HG03039 (cell line): Measurements from ENCODE around the gene DMPK.
A peak's percentile ranks its signal among the peaks of the same experiment; 100 is the strongest.

ENCODE experiments used
- ATAC-seq: cut with Tn5 transposase; IDR thresholded peaks from one replicate; pipeline ENCODE4 v1.9.1; 2021; ENCODE audit warnings: mild to moderate bottlenecking, moderate library complexity; ENCODE audit not compliant: unreplicated experiment

Gene DMPK

DNA sequence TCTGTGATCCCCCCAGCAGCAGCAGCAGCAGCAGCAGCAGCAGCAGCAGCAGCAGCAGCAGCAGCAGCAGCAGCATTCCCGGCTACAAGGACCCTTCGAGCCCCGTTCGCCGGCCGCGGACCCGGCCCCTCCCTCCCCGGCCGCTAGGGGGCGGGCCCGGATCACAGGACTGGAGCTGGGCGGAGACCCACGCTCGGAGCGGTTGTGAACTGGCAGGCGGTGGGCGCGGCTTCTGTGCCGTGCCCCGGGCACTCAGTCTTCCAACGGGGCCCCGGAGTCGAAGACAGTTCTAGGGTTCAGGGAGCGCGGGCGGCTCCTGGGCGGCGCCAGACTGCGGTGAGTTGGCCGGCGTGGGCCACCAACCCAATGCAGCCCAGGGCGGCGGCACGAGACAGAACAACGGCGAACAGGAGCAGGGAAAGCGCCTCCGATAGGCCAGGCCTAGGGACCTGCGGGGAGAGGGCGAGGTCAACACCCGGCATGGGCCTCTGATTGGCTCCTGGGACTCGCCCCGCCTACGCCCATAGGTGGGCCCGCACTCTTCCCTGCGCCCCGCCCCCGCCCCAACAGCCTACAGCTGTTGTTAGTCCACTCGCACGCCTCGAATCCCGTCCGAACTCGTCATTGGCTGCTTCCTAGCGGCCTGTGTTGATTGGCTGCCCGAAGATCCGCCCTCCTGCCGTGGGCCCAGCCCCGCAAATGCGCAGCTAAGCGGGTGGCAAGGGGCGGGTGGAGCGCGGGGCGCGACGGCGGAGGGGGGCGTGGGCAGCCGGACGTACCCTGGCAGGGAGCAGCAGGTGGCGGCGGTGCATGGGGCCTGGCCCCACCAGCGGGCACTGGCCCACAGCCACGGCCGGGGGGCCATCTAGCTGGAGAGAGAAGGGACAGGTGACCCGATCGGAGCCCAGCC lies 11.8 kb downstream of the DMPK start:
- ATAC-seq: peak; percentile 37

DNA sequence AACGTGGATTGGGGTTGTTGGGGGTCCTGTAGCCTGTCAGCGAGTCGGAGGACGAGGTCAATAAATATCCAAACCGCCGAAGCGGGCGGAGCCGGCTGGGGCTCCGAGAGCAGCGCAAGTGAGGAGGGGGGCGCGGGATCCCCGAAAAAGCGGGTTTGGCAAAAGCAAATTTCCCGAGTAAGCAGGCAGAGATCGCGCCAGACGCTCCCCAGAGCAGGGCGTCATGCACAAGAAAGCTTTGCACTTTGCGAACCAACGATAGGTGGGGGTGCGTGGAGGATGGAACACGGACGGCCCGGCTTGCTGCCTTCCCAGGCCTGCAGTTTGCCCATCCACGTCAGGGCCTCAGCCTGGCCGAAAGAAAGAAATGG lies 12.5 kb downstream of the DMPK start:
- peak; percentile 4 for ATAC-seq

DNA sequence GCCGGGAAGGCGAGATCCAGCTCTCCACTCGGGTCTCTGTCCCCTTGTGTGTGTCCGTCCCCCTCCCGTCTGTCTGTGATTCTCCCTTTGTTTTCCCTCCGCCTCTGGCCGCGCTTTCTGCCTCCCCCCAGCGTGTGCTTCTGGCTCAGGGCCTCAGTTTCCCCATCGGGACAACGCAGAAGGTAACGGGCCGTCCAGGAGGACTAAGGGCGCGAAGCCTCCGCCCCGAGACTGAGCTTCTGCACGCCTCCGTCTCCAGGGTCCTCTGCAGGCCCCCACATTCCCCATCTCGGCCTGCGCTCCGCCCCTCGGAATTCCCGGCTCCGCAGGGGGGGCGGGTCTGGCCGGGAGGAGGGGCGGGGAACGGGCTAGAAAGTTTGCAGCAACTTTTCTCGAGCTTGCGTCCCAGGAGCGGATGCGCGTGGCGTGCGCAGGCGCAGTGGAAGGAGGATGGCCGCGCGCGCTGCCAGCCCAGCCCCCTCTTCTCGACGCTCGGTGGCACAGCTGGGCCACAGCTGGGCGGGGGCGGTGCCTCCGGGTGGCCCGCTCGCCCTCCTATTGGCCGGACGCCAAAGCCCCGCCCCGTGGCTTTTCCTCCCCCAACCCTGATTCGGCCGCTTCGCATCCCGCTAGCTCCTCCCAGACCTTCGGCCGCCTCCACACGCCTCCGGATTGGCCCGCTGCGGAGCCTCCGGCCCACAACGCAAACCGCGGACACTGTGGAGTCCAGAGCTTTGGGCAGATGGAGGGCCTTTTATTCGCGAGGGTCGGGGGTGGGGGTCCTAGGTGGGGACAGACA lies 13.1 kb downstream of the DMPK start, which contains the start of gene SIX5:
TSS of gene SIX5 (minus strand) at position 269 of the 799 bp plus-strand sequence. CDS start 408 bp downstream, outside the sequence.
- peak; percentile 50 for ATAC-seq

DNA sequence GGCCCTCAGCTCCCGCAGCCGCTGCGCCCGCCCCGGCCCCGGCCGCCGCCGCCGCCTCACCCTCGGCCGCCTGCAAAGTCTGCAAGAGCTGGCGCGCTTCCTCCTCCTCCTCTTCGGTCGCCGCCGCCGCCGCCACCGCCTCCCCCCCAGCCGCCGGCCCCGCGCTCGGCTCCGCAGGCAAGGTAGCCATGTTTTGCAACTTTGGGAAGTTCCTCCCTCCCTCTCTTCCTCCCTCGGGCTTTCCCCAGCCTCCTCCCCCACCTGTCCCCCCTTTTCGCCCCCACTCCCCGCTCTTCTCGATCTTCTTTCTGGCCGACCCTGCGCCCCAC lies 13.7 kb downstream of the DMPK start:
- ATAC-seq: no peak

DNA sequence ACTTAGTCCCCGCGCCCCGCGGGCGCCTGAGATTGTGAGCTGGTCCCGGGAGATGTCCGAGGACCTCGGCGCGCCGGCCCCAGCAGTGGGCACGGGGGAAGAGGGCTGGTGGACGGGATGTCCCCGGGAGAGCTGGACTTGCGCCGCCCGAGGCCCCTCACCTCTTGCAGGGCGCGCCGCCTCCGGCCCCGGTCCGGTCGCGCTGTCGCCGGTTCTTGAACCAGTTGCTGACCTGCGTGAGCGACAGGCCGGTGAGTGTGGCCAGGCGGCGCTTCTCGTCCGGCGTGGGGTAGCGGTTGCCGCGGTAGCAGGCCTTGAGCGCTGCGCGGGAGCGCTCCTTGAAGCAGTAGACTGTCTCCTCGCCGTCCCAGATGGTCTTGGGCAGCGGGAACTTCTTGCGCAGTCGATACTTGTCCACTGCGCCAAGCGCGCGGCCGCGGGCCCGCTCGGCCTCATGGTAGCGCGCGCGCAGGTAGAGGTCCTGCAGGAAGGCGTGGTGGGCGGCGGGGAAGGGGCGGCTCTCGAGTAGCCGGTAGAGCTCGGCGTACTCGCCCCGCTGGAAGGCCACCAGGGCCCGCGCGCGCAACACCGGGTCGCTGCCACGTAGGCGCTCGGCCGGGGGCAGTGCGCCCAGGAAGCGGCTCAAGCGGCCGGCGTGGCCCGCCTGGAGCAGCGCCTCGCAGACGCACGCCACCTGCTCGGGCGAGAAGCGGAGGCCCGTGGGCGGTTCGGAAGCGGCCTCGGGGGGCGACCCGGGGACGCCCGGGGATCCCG lies 14.2 kb downstream of the DMPK start:
- ATAC-seq: no peak

DNA sequence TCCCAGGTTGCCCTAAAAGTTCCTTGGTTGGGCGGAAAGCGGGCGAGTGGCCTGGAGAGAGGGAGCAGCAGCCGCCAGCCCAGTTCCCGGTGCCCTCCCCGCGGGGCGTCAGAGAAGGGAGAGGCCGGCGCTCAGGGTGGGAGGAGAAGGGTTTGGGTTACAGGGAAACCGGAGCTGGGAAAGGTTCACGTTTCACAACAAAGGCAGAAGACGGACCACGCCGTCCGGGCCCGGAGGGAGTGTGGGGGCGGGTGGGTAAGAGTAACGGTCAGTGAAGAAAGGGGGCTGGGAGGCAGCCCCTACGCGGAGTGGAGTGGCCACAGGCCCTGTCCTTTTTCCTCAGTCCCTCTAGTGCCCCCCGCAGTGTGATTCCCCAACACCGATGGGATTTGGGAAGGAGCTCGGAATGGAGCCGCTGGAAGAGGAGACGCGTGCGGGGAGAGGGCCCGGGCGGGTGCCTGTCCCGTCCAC lies 14.8 kb downstream of the DMPK start:
- no peak for ATAC-seq

DNA sequence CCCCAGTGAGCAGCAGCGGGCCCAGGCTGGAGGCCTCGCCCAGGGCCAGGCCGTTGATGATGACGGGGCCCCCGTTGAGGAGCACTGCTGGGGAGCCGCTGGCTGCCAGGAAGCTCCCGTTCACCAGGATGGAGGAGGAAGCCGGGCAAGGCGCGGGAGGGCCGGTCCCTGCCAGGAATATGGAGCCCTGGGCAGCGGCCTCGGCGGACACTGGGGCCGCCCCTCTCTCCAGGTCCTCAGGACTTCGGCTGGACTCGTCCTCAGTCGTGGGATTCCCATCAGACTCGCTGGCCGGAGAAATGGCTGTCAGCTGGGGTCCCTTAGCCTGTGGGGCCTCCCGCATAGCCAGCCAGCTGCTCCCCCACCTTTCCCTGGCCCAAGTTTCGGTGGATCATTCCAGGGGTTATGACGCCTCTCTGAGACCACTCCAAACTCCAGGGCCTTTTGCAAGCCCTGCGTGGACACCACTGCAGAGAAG lies 15.4 kb downstream of the DMPK start:
- ATAC-seq: no peak

DNA sequence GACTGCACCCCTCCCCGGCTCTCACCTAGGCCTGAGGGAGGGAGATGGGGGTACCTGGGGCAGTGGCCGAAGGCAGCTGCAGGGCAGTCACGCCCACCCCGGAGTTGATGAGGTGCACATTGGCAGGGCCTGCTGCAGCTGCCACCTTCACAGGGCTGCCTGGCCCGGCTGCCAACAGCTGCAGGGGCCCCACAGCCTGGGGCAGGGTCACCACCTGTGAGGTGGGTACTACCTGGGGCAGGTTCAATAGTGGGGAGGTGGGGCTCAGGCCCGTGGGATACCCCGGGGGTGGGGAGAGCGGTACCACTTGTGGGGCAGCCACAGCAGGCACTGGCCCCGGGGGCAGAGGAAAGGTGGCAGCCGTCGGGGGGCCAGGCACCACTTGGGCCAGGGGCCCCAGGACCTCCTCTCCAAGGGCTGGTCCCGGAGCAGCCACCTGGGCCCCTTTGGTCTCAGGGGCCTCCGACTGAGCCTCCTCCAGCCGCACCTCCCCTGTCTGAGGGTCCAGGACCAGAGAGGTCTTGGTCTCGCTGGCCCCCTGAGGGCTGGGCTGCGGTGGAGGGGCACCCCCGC lies 15.9 kb downstream of the DMPK start:
- no peak for ATAC-seq

DNA sequence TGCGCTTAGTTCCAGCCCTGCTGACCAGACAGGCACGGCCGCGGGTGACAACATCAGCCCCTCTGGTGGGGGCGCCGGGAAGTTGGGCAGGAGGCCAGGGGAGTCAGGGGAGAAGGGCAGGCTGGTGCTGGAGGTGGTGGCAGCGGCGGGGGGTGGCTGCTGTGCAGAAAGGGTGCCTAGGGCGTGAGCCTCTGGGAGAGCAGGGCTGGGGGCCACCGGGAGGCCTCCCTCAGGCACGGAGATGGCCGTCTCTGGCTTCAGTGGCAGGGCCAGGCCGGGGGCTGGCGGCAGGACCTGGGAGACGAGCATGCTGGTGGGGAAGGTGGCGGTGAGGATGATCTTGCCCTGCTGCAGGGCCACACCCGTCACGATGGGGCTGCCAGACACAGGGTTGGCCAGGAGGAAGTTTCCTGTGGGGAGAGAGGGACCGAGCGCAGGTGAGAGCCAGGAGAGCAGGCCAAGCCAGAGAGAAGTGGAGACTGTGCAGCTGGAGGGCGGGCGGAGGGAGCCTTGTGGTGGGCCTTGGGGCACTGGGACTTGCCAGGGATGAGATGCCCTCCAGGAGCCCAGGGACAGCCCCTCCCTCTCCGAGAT lies 16.5 kb downstream of the DMPK start:
- ATAC-seq: no peak

DNA sequence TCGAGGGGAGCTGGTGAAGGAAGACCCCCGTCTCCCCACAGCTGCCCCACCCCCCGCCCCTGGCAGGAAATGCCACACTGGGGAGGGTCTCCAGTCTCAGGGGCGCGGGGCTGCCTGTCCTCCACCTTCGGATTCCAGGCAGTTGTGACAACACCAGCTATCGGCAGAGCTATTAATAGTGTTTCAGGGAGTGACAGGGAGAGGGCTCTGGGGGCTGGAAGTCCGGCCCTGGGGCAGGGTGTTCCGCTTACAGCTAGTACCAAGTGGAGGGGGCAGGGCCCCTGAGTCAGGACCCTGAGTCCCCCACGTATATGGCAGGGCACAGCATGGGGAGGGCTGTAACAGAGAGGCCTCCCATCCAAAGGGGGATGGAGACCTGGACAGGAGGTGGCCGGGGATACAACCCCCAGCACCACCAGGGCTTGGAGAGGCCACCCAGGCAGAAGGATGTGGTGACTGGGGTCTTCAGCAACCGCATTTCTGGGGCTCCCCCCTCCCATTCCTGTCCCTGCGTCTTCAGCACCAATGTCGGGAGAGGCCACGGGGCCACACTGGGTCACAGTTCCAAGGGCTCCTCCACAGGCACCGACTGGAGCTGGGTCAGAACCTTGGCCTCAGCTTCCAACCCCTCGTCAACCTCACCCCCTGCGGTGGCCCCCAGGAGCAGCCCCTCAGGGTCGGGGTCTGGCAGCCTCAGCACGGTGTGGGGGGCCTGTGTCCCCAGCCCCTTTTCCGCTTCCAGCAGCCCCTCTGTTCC lies 17.2 kb downstream of the DMPK start:
- ATAC-seq: no peak

DNA sequence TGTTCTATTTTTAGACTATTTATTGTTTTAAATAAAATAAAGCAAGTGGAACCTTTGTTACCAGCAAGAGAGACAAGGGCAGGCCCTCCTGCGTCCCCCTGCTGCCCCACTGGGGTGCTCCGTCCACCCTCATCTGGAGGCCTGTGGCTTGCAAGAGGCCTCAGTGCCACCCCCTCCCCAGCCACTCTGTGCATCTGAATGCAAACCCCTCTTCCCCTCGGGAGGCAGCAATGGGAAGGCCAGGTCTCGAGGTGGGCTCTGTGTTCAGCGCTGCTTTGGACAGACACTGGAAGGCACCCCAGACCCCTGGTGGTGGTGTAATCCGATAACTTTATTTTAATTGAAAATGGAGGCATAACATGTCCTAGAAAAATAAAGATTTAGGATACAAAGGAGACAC lies 17.8 kb downstream of the DMPK start:
- no peak for ATAC-seq

DNA sequence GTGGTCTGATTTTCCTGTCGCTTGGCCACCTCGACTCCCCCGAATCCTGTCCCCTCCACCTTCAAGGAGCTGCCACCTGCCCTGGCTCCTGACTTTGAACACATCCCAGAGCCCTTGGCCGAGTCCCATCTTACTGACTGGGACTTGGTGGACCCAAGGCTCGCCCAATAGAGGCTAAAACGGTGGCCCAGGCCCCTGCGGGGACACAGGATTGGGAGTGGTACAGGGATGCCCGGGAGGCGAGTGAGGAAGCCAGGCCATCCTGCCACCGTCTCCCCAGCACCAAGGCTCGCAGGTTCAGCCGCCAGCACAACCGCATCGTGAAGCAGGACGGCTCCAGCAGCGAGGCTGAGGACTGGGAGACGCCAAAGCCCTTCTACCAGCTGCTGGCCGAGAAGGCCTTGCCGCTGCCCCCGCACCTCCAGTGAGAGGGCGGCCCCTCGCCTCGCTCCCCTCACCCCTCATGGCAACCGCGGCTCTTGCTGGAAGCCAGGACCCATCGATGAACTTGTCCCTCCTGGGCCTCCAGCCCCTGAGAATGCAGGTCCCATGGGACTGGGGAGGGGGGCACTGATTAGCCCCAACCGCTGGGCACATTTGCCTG lies 18.5 kb downstream of the DMPK start:
- ATAC-seq: no peak

DNA sequence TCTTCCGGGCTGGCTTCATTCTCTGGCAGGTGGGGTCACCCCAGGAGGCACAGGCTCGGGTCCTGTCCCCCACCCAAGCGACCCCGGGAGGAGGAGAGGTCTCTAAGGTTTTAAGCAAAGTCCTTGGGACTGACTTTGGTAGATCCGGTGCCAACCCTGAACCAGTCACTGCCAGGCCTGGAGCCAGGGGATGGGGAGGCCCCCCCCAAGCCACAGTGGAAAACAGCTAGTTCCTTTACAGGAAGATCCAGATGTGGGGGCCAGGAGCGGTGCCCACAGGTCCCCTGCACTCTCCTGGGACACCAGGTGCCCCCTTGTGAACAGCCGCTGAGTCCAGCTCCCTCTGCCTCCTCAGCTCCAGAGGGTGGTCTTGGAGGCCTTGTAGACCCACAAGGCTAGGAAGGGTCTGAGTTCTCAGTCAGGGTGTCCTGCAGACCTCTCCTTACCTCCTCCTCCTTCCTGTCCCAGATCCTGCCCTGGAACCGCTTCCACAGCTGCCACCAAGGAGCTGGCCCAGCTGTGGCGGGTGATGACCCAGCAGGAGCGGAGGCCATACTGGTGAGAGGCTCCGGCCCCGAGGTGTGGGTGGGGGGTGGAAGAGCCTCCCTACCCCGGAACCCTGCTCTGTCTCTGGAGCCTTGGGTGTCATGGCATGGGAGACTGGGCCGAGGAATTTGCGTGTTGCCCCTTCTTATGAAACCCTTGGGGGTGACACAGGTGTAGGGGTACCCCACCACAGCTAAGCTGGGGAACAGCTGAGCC lies 19.2 kb downstream of the DMPK start:
- no peak for ATAC-seq

DNA sequence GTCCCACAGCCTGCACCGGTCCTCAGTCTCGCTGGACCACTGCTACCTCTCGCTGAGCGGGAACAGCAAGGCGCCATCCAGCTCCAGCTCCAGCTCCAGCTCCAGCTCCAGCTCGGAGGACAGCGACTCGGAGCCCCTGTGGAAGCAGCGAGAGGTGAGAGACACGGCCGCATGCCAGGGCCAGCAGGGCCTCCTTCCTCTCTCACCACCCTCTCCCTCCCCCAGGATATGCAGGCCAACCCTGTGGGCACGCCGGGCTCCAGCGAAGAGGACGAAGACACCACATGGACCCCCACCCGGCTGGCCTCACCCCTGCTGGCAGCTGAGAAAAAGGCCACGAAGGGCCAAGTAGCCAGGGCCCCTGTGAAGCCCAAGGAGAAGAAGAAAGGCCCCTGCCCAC lies 20.6 kb downstream of the DMPK start:
- no peak for ATAC-seq

DNA sequence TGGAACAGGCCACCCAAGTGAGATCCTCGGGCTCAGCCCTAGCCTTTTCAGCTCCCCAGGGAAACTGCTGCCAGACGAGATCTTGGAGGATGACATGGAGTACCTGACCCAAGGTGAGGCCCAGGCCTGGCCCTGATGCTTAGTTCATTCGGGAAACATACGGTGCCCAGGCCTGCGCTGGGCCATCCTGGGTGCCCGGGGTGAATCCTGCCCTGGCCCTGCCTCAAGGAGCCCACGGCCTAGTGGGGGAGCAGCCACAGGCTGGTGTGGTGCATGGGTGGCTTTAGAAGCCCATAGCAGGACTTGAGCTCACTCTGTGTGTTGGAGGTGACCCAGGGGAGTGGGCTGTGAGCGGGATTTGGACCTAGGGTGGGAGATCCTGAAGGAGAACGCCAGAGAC lies 23.4 kb downstream of the DMPK start:
- ATAC-seq: no peak

DNA sequence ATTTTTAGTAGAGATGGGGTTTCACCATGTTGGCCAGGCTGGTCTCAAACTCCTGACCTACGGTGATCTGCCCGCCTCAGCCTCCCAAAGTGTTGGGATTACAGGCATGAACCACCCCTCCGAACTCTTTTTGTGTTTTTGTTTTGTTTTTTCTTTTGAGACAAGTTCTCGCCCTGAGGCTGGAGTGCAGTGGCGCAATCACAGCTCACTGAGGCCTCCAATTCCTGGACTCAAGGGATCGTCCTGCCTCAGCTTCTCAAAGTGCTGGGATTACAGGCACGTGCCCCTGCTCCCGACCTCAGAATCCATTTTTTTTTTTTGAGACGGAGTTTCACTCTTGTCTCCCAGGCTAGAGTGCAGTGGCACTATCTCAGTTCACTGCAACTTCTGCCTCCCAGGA lies 24.6 kb downstream of the DMPK start:
- ATAC-seq: no peak

DNA sequence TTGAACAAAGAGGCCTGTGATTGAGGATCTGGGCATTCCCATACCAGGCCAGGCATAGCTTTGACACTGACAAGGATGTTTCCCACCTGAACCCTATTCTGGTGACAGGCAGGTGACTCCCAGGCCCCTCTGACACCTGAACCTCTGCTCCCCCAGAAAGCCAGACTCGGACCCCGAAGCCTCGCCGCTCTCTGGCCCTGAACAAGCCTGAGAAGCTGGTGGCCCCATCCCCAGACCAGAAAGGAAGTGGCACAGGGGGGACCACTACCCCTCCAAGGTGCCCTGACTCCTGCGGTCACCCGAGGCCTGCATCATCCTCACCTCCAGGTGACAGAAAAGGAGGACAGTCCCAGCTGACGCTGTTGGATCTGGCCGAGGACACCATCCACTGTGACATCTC lies 28.0 kb downstream of the DMPK start:
- no peak for ATAC-seq

DNA sequence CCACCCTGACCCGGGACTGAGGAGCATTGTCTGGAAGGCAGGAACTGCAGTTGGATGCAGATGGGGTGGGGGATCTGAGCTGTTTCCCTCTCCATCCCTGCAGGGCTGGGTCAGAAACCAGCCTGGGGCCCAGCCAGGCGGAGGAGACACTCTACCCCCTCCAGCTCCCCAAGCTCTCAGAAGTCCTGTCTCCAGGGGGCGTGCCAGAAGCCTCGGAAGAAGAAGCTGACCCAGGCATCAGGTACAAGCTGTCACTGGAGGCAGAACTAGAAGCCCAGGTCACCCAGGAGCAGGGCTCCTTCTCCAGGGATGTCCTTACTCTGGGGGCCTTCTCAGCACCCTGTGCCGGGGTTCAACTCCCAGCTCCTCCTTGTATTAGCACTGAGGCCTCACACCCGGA lies 28.7 kb downstream of the DMPK start:
- no peak for ATAC-seq

DNA sequence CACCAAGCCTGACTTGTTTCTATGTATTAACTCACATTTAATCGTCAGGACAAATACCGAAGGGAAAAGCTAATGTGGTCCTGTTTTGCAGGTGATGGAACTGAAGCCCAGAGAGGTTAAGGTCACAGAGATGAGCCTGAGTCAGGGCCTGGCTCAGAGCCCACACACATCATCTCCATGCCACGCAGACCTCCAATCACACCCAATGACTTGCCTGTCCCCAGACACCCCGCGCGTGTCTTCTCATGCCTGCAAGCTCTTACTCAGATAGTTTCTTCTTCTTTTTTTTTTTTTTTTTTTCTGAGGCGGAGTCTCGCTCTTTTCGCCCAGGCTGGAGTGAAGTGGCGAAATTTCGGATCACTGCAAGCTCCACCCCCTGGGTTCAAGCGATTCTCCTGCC lies 29.7 kb downstream of the DMPK start:
- ATAC-seq: no peak
